Measurements from ENCODE around the gene KCNT2.
"Not testable (repeated sequence)": the region's sequence is repeated elsewhere in the genome, so short reads cannot be mapped to it uniquely, and the experiment has no call there.

The KCNT2 gene

GRCh38 chr1:196516373-196516772, 91.9 kb downstream of the KCNT2 start:
- CTCF ChIA-PET: no interaction called here
- POLR2A ChIA-PET: no interaction called here

GRCh38 chr1:196515904-196516303, 92.3 kb downstream of the KCNT2 start:
- ChIA-PET CTCF (no interaction called here), POLR2A (no interaction called here)
- no peak overlapping the region for H3K4me3 ChIP-seq (ENCODE audit: low read depth, low read length)
- TF ChIP-seq, protein P1, sequence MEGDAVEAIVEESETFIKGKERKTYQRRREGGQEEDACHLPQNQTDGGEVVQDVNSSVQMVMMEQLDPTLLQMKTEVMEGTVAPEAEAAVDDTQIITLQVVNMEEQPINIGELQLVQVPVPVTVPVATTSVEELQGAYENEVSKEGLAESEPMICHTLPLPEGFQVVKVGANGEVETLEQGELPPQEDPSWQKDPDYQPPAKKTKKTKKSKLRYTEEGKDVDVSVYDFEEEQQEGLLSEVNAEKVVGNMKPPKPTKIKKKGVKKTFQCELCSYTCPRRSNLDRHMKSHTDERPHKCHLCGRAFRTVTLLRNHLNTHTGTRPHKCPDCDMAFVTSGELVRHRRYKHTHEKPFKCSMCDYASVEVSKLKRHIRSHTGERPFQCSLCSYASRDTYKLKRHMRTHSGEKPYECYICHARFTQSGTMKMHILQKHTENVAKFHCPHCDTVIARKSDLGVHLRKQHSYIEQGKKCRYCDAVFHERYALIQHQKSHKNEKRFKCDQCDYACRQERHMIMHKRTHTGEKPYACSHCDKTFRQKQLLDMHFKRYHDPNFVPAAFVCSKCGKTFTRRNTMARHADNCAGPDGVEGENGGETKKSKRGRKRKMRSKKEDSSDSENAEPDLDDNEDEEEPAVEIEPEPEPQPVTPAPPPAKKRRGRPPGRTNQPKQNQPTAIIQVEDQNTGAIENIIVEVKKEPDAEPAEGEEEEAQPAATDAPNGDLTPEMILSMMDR (IDR thresholded peaks at IDR 0.05; ENCODE audit: insufficient read depth, low read length, missing control alignments): no peak
- DNase-seq (ENCODE audit: low read depth, low spot score): no peak

More at GRCh38 chr1:196516373-196516772, 91.9 kb downstream of the KCNT2 start:
- no peak overlapping the region for H3K4me3 ChIP-seq (ENCODE audit: low read depth, low read length)
- TF ChIP-seq, protein P1 (IDR thresholded peaks at IDR 0.05; ENCODE audit: insufficient read depth, low read length, missing control alignments): no peak
- DNase-seq (ENCODE audit: low read depth, low spot score): no peak

GRCh38 chr1:196513821-196514220, 94.4 kb downstream of the KCNT2 start:
- no peak for DNase-seq (ENCODE audit: low read depth, low spot score)
- TF ChIP-seq, protein P1 (IDR thresholded peaks at IDR 0.05; ENCODE audit: insufficient read depth, low read length, missing control alignments): no peak
- POLR2A ChIA-PET: no interaction called here
- no peak overlapping the region for H3K4me3 ChIP-seq (ENCODE audit: low read depth, low read length)
- CTCF ChIA-PET: no interaction called here

DNA sequence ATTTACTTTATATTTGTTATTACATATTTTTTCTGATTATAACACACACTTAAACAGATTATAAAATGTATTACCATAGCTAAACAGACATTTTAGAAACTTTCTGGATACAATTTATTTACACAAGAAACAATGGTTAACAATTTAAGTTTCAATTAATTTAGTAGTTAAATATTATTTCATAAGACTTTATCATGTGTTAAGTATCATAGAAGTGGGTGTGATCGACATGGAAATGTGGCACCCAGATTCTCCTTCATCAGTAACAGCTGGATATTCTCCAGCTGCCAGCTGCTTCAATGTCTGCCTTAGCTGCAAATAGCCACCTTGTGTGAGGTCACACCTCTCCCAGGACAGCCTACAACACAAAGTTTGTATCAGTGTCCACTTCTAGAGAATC, 97.8 kb downstream of the KCNT2 start:
- ChIA-PET CTCF (no interaction called here), POLR2A (no interaction called here)
- TF ChIP-seq, protein P1 (IDR thresholded peaks at IDR 0.05; ENCODE audit: insufficient read depth, low read length, missing control alignments): no peak
- DNase-seq (ENCODE audit: low read depth, low spot score): no peak
- no peak overlapping the region for H3K4me3 ChIP-seq (ENCODE audit: low read depth, low read length)

- DNase-seq (ENCODE audit: low read depth, low spot score); H3K4me3 ChIP-seq (ENCODE audit: low read depth, low read length); CTCF ChIA-PET; POLR2A ChIA-PET: not testable (repeated sequence)
Measured at GRCh38 chr1:196504224-196504623, 104.0 kb downstream of the KCNT2 start.

GRCh38 chr1:196502437-196502836, 105.8 kb downstream of the KCNT2 start:
- H3K4me3 ChIP-seq (ENCODE audit: low read depth, low read length): no peak overlapping the region
- POLR2A ChIA-PET: no interaction called here
- no peak for DNase-seq (ENCODE audit: low read depth, low spot score)
- TF ChIP-seq, protein P1 (IDR thresholded peaks at IDR 0.05; ENCODE audit: insufficient read depth, low read length, missing control alignments): no peak
- CTCF ChIA-PET: no interaction called here

GRCh38 chr1:196501760-196502428, 106.3 kb downstream of the KCNT2 start:
- H3K4me3 ChIP-seq (ENCODE audit: low read depth, low read length): no peak overlapping the region
- ChIA-PET CTCF (no interaction called here), POLR2A (no interaction called here)
- DNase-seq (ENCODE audit: low read depth, low spot score): no peak
- TF ChIP-seq, protein P1 (IDR thresholded peaks at IDR 0.05; ENCODE audit: insufficient read depth, low read length, missing control alignments): no peak
